Keratinocyte (primary cell): ENCODE results near the gene MALRD1. TPM values are rescaled to one million over a fixed set of nuclear protein-coding genes. Genes with fewer than 3 reads are reported as not detected.
A peak's percentile ranks its signal among the peaks of the same experiment; 100 is the strongest.

Experiments
- DNase-seq: peaks from one replicate; pipeline ENCODE4 v3.0.0-alpha.2; 2011; ENCODE audit warnings: low read depth, missing footprints, low spot score
- FAIRE-seq: peaks from 2 replicates; lab custom pipeline; 2011; peaks lifted over from hg19 to GRCh38; lab: Jason Lieb, UNC
- H2AFZ ChIP-seq: 2 replicates; pipeline ENCODE4 v1.6.0; 2012; ENCODE audit warnings: low read length, control low read depth, inconsistent platforms; ENCODE audit not compliant: control insufficient read depth
- H3K27ac ChIP-seq: 2 replicates; pipeline ENCODE4 v1.5.1; 2011; ENCODE audit warnings: low read length; ENCODE audit not compliant: control insufficient read depth, insufficient read depth
- H3K27me3 ChIP-seq: 3 replicates; pipeline ENCODE4 v1.6.0; 2011; ENCODE audit warnings: low read length; ENCODE audit not compliant: control insufficient read depth, insufficient read depth; ENCODE audit errors: extremely low read depth
- H3K36me3 ChIP-seq, 2 experiments: 2 replicates in 1 of 2; 3 replicates in 1 of 2; pipeline ENCODE4 v1.5.1; 2011; ENCODE audit warnings: low read length in 2 of 2, mild to moderate bottlenecking in 1 of 2; ENCODE audit not compliant: control insufficient read depth in 2 of 2, insufficient read depth in 2 of 2; ENCODE audit errors: extremely low read depth in 1 of 2
- H3K4me1 ChIP-seq: 3 replicates; pipeline ENCODE4 v1.5.1; 2011; ENCODE audit warnings: low read length; ENCODE audit not compliant: control insufficient read depth, insufficient read depth; ENCODE audit errors: extremely low read depth
- H3K4me2 ChIP-seq: 3 replicates; pipeline ENCODE4 v1.6.0; 2011; ENCODE audit warnings: low read depth, low read length; ENCODE audit not compliant: control insufficient read depth, insufficient read depth; ENCODE audit errors: extremely low read depth
- H3K4me3 ChIP-seq, 3 experiments: fragments of 200-600 bp in 1 of 3; sonication (generic) in 1 of 3; 2 replicates in 2 of 3; 3 replicates in 1 of 3; pipeline ENCODE4 v1.5.1; 2011 to 2016; ENCODE audit warnings: low read length in 3 of 3, mild to moderate bottlenecking in 3 of 3, control low read depth in 2 of 3, inconsistent platforms in 1 of 3, low read depth in 1 of 3, mixed read lengths in 1 of 3, mixed run types in 1 of 3, moderate library complexity in 1 of 3; ENCODE audit not compliant: control insufficient read depth in 2 of 3, insufficient read depth in 2 of 3; ENCODE audit errors: extremely low read depth in 1 of 3
- H3K79me2 ChIP-seq: 2 replicates; pipeline ENCODE4 v1.6.0; 2012; ENCODE audit warnings: low read length; ENCODE audit not compliant: control insufficient read depth, insufficient read depth
- H3K9ac ChIP-seq: 3 replicates; pipeline ENCODE4 v1.6.0; 2011; ENCODE audit warnings: low read length; ENCODE audit not compliant: control insufficient read depth, insufficient read depth; ENCODE audit errors: extremely low read depth
- H3K9me1 ChIP-seq: 3 replicates; pipeline ENCODE4 v1.6.0; 2011; ENCODE audit warnings: low read length; ENCODE audit not compliant: control insufficient read depth, insufficient read depth; ENCODE audit errors: extremely low read depth
- H3K9me3 ChIP-seq: 2 replicates; pipeline ENCODE4 v1.5.1; 2012; ENCODE audit warnings: low read depth, low read length; ENCODE audit not compliant: control insufficient read depth
- H4K20me1 ChIP-seq: 3 replicates; pipeline ENCODE4 v1.6.0; 2011; ENCODE audit warnings: low read length; ENCODE audit not compliant: control insufficient read depth, insufficient read depth; ENCODE audit errors: extremely low read depth
- CTCF ChIP-seq, 3 experiments: IDR thresholded peaks in 1 of 3; conservative IDR thresholded peaks in 1 of 3; optimal IDR thresholded peaks in 1 of 3; 2 replicates in 2 of 3; 3 replicates in 1 of 3; pipeline versions ENCODE3 to v1.5.1; 2011; ENCODE audit warnings: low read length in 3 of 3, mild to moderate bottlenecking in 3 of 3, moderate library complexity in 2 of 3, control low read depth in 1 of 3, inconsistent platforms in 1 of 3; ENCODE audit not compliant: insufficient read depth in 2 of 3; ENCODE audit errors: extremely low read depth in 1 of 3
- EZH2 ChIP-seq: IDR thresholded peaks from one replicate; pipeline ENCODE4 v1.6.1; 2012; ENCODE audit warnings: inconsistent platforms, mild to moderate bottlenecking, low read length, moderate library complexity
- dilution Hi-C: fragments of 300-500 bp; cut with MboI; formaldehyde crosslinking; loops from one replicate; pipeline ENCODE4 v1.7.0; 2020; ENCODE audit warnings: low sequenced_read_pairs; ENCODE audit not compliant: extremely low pct_ligation_motif_present
- polyA plus RNA-seq, 5 experiments: library from polyadenylated mRNA; depleted of rRNA in 3 of 5; stranded (reverse) in 3 of 5; stranded (forward) in 1 of 5; unstranded in 1 of 5; fragments of >200 nt; gene quantifications; 1 replicate in 1 of 5; 2 replicates in 3 of 5; 3 replicates in 1 of 5; pipeline versions ENCODE4 v1.2.1 to v1.2.3, GENCODE V29; 2011 to 2012; ENCODE audit warnings: missing spikeins in 2 of 5, low read depth in 1 of 5, low replicate concordance in 1 of 5

The MALRD1 gene
- polyA plus RNA-seq, 1 donor (not counting 4 experiments of a cell fraction or from before 2014, with no cell fraction given) = not detected

- no peaks in the 10 kb centered on the region for H3K9me1 ChIP-seq
- no peak overlapping the region for H3K27ac ChIP-seq
- no peak overlapping the region for H3K9ac ChIP-seq
- H3K36me3 ChIP-seq = no peaks in the 10 kb centered on the region
- no peaks in the 10 kb centered on the region for H3K9me3 ChIP-seq
- FAIRE-seq (no peak), DNase-seq (no peak)
- no peak overlapping the region for H3K4me2 ChIP-seq
- H3K79me2 ChIP-seq = no peaks in the 10 kb centered on the region
- H3K4me1 ChIP-seq = no peaks in the 10 kb centered on the region
- H3K4me3 ChIP-seq = no peak overlapping the region
- dilution Hi-C loops = no loop called here
- TF ChIP-seq CTCF (optimal IDR thresholded peaks at IDR 0.05 in 1 of 3, IDR thresholded peaks at IDR 0.05 in 1 of 3, conservative IDR thresholded peaks at IDR 0.05 in 1 of 3; ENCODE audit: extremely low read depth in 1 of 3, insufficient read depth in 2 of 3, low read length in 3 of 3) (peak; percentile 25 to 49 (median 29)), EZH2 (no peak)
- H4K20me1 ChIP-seq = no peaks in the 10 kb centered on the region
- no peaks in the 10 kb centered on the region for H3K27me3 ChIP-seq
- H2AFZ ChIP-seq = no peak overlapping the region
Observed at GRCh38 chr10:19713800-19714525, 665.4 kb downstream of the MALRD1 start.

GRCh38 chr10:19719284-19719683, 670.7 kb downstream of the MALRD1 start:
- DNase-seq = no peak
- Histone ChIP-seq H3K4me3 (no peak overlapping the region), H4K20me1 (no peaks in the 10 kb centered on the region), H3K4me1 (no peaks in the 10 kb centered on the region), H3K27me3 (no peaks in the 10 kb centered on the region), H2AFZ (no peak overlapping the region), H3K36me3 (no peaks in the 10 kb centered on the region), H3K79me2 (no peaks in the 10 kb centered on the region), H3K27ac (no peak overlapping the region), H3K9me3 (no peaks in the 10 kb centered on the region), H3K9ac (no peak overlapping the region), H3K9me1 (no peaks in the 10 kb centered on the region), H3K4me2 (no peak overlapping the region)
- dilution Hi-C loops = no loop called here
- no peak for FAIRE-seq
- no peak for TF ChIP-seq EZH2
- no peak for TF ChIP-seq CTCF (optimal IDR thresholded peaks at IDR 0.05 in 1 of 3, IDR thresholded peaks at IDR 0.05 in 1 of 3, conservative IDR thresholded peaks at IDR 0.05 in 1 of 3; ENCODE audit: extremely low read depth in 1 of 3, insufficient read depth in 2 of 3, low read length in 3 of 3)
